ENCODE results near the gene SLC5A4. TPM values are rescaled to one million over a fixed set of nuclear protein-coding genes. Genes with fewer than 3 reads are reported as not detected.
A peak's percentile ranks its signal among the peaks of the same experiment; 100 is the strongest.

SLC5A4 gene
- total RNA-seq, 2 experiments from 2014 or later, result not detected

- CTCF ChIA-PET, result no interaction called here
- H3K9me3 ChIP-seq (ENCODE audit: control insufficient read depth in 1 of 2, insufficient read depth in 1 of 2, low read length in 2 of 2), result peaks cover 0 to 7% of the 10 kb centered on the region in 2 experiments
- H3K4me1 Mint-ChIP-seq (ENCODE audit: low read depth), result peaks cover 28% of the 10 kb centered on the region
- H3K4me3 Mint-ChIP-seq, result no peak overlapping the region
- DNase-seq, result no peak
- peaks cover 36% of the 10 kb centered on the region for H3K4me1 ChIP-seq (ENCODE audit: insufficient read depth, low read length)
- H3K4me3 ChIP-seq (ENCODE audit: low read length), result no peak overlapping the region
- no peaks in the 10 kb centered on the region for H3K36me3 ChIP-seq (ENCODE audit: insufficient read depth, low read length)
- no peaks in the 10 kb centered on the region for H3K9me3 Mint-ChIP-seq
- no peaks in the 10 kb centered on the region for H3K36me3 Mint-ChIP-seq (ENCODE audit: low read depth)
- H3K27ac Mint-ChIP-seq, result no peak overlapping the region
- ATAC-seq (ENCODE audit: poor library complexity), result no peak
- intact Hi-C loops (cut with DNase I, micrococcal nuclease), result loop anchor here (2.0 to 5.0 kb wide), 3 partner anchors 105 to 546 kb away; partner anchors contain the start of gene PISD (in 1 of the 2)
- POLR2A ChIA-PET, result no interaction called here
- no peak for TF ChIP-seq CTCF (IDR thresholded peaks at IDR 0.05)
- peaks cover 9 to 11% of the 10 kb centered on the region in 2 experiments for H3K27me3 ChIP-seq (ENCODE audit: control insufficient read depth in 1 of 2, insufficient read depth in 2 of 2, low read length in 2 of 2)
- H3K27ac ChIP-seq (ENCODE audit: low read depth in 1 of 2, low read length in 2 of 2), result no peak overlapping the region
- peaks cover 39% of the 10 kb centered on the region for H3K27me3 Mint-ChIP-seq
These were observed 47.1 kb downstream of the SLC5A4 start for GRCh38 chr22:32207971-32208480.

- no peak overlapping the region for H3K27ac Mint-ChIP-seq
- Histone ChIP-seq H3K4me1 (ENCODE audit: insufficient read depth, low read length) (peaks cover 46% of the 10 kb centered on the region), H3K9me3 (ENCODE audit: control insufficient read depth in 1 of 2, insufficient read depth in 1 of 2, low read length in 2 of 2) (peaks cover 0 to 3% of the 10 kb centered on the region in 2 experiments), H3K4me3 (ENCODE audit: low read length) (no peak overlapping the region), H3K27ac (ENCODE audit: low read depth in 1 of 2, low read length in 2 of 2) (no peak overlapping the region), H3K36me3 (ENCODE audit: insufficient read depth, low read length) (no peaks in the 10 kb centered on the region), H3K27me3 (ENCODE audit: control insufficient read depth in 1 of 2, insufficient read depth in 2 of 2, low read length in 2 of 2) (peaks cover 9% of the 10 kb centered on the region in 2 experiments)
- no peak for ATAC-seq (ENCODE audit: poor library complexity)
- H3K4me3 Mint-ChIP-seq, result peak overlapping the region; percentile 49
- peak in 8 of 14 experiments; percentile 20 to 71 (median 50) for DNase-seq
- peaks cover 35% of the 10 kb centered on the region for H3K4me1 Mint-ChIP-seq (ENCODE audit: low read depth)
- no peaks in the 10 kb centered on the region for H3K9me3 Mint-ChIP-seq
- intact Hi-C loops (cut with DNase I, micrococcal nuclease), result loop anchor here (2.0 to 5.0 kb wide), 3 partner anchors 104 to 545 kb away; partner anchors contain the start of gene PISD (in 1 of the 2)
- CTCF ChIA-PET, result no interaction called here
- H3K27me3 Mint-ChIP-seq, result peaks cover 37% of the 10 kb centered on the region
- peak; percentile 66 for TF ChIP-seq CTCF (IDR thresholded peaks at IDR 0.05)
- POLR2A ChIA-PET, result no interaction called here
- H3K36me3 Mint-ChIP-seq (ENCODE audit: low read depth), result no peaks in the 10 kb centered on the region
These were observed 48.1 kb downstream of the SLC5A4 start for GRCh38 chr22:32206774-32207758.

- Histone ChIP-seq H3K4me3 (ENCODE audit: low read length) (no peak overlapping the region), H3K27ac (ENCODE audit: low read depth in 1 of 2, low read length in 2 of 2) (no peak overlapping the region), H3K27me3 (ENCODE audit: control insufficient read depth in 1 of 2, insufficient read depth in 2 of 2, low read length in 2 of 2) (peaks cover 9% of the 10 kb centered on the region in 2 experiments), H3K9me3 (ENCODE audit: control insufficient read depth in 1 of 2, insufficient read depth in 1 of 2, low read length in 2 of 2) (peaks cover 0 to 3% of the 10 kb centered on the region in 2 experiments), H3K4me1 (ENCODE audit: insufficient read depth, low read length) (peaks cover 55% of the 10 kb centered on the region), H3K36me3 (ENCODE audit: insufficient read depth, low read length) (no peaks in the 10 kb centered on the region)
- intact Hi-C loops (cut with DNase I, micrococcal nuclease), result loop anchor here (2.0 to 5.0 kb wide), 3 partner anchors 103 to 544 kb away; partner anchors contain the start of gene PISD (in 1 of the 2)
- Mint-ChIP-seq H3K27ac (no peak overlapping the region), H3K4me1 (ENCODE audit: low read depth) (peaks cover 44% of the 10 kb centered on the region), H3K27me3 (peaks cover 37% of the 10 kb centered on the region), H3K4me3 (peak overlapping the region; percentile 42), H3K36me3 (ENCODE audit: low read depth) (no peaks in the 10 kb centered on the region), H3K9me3 (no peaks in the 10 kb centered on the region)
- no peak for ATAC-seq (ENCODE audit: poor library complexity)
- DNase-seq, result peak in 2 of 14 experiments; percentile 5 to 30
- TF ChIP-seq CTCF (IDR thresholded peaks at IDR 0.05), result no peak
- POLR2A ChIA-PET, result no interaction called here
- CTCF ChIA-PET, result no interaction called here
These were observed 49.0 kb downstream of the SLC5A4 start for GRCh38 chr22:32205974-32206773.
